Heart left ventricle (tissue), 13 donors: ENCODE data around the gene ZNF853.

Source experiments
- CTCF ChIP-seq, 12 donors: fragments of 200-600 bp; sonication (generic) in 4 of 12; IDR thresholded peaks; one replicate each; pipeline versions ENCODE4 v1.5.0 to v1.8.0; 2018 to 2022; ENCODE audit warnings: antibody characterized with exemption in 12 of 12, mild to moderate bottlenecking in 5 of 12
- POLR2A ChIP-seq, 2 donors: fragments of 450-650 bp; IDR thresholded peaks; one replicate each; pipeline ENCODE4 v1.6.1; 2017; ENCODE audit warnings: antibody characterized with exemption in 2 of 2, mild to moderate bottlenecking in 2 of 2, moderate library complexity in 2 of 2
- donor health status: ischemic (EF 13 %, LVEDD 7.1; RV severe dilation, severe dysfunction).
- donor health status: DM: no; HTN: yes; CAD: no.
- donor health status: DM: no; HTN: no; CAD: no.
- donor health status: ischemic (EF 25% LVEDD 6.9; RV normal size, moderate dysfunction).
- donor health status: ischemic (EF 25% LVEDD 5.7; RV mildly dilated, moderate dysfunction).
- donor health status: ischemic (EF 35%, LVEDD 5.7; RV mildly dilated, moderate dysfunction).
- donor health status: nonischemic (EF 11% LVEDD 7.7; RV severe dilation, severe dysfunction).
- donor health status: DM: yes; HTN: yes; CAD: no.
- donor health status: PGD.
- donor health status: ischemic (EF 29% LVEDD 5.4; RV normal size, mild dysfunction).
- donor health status: nonischemic (EF 23%, LVEDD 6.1; RV moderate dilation, normal function).

GRCh38 chr7:6651851-6652445 lies 36.5 kb downstream of the ZNF853 start:
- TF ChIP-seq CTCF (IDR thresholded peaks at IDR 0.05): no peak
- no peak for TF ChIP-seq POLR2A (IDR thresholded peaks at IDR 0.05)
